Muscle layer of duodenum (tissue), 2 donors: ENCODE measurements around the gene HOXD1.

ENCODE experiments used
- H3K27ac ChIP-seq: one replicate; pipeline ENCODE4 v1.7.0; 2013; ENCODE audit warnings: mild to moderate bottlenecking, low read length
- H3K27me3 ChIP-seq: one replicate; pipeline ENCODE4 v1.7.0; 2013; ENCODE audit warnings: low read depth, mild to moderate bottlenecking, control low read depth, low read length
- H3K36me3 ChIP-seq, 2 donors: one replicate each; pipeline ENCODE4 v1.7.0; 2013; ENCODE audit warnings: low read length in 2 of 2, control low read depth in 1 of 2, mild to moderate bottlenecking in 1 of 2; ENCODE audit not compliant: insufficient read depth in 2 of 2, control insufficient read depth in 1 of 2
- H3K4me1 ChIP-seq, 2 donors: one replicate each; pipeline ENCODE4 v1.7.0; 2013; ENCODE audit warnings: low read length in 2 of 2, mild to moderate bottlenecking in 2 of 2, control low read depth in 1 of 2, moderate library complexity in 1 of 2; ENCODE audit not compliant: insufficient read depth in 2 of 2, control insufficient read depth in 1 of 2
- H3K4me3 ChIP-seq, 2 donors: one replicate each; pipeline ENCODE4 v1.7.0; 2013; ENCODE audit warnings: low read length in 2 of 2, low read depth in 1 of 2, mild to moderate bottlenecking in 1 of 2
- H3K9me3 ChIP-seq, 2 donors: one replicate each; pipeline ENCODE4 v1.7.0; 2013; ENCODE audit warnings: low read length in 2 of 2, control low read depth in 1 of 2, mild to moderate bottlenecking in 1 of 2; ENCODE audit not compliant: control insufficient read depth in 1 of 2
- donor health status: healthy.

The HOXD1 gene

DNA sequence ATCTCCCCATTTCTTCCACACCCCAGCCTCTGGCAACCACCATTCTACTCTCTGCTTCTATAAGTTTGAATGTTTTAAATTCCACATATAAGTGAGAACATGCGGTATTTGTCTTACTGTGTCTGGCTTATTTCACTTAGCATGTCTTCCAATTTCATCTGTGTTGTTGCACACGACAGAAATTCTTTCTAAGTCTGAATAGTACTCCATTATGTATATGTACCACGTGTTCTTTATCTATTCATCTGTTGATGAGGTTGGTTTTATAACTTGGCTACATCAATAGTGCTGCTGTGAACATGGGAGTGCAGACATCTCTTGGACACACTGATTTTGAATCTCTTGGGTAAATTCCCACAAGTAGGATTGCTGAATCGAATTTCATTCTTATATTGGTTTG is 49.0 kb downstream of the HOXD1 start:
- Histone ChIP-seq H3K27ac (no peak overlapping the region), H3K36me3 (no peaks in the 10 kb centered on the region), H3K27me3 (no peaks in the 10 kb centered on the region), H3K4me1 (no peaks in the 10 kb centered on the region), H3K4me3 (no peak overlapping the region), H3K9me3 (no peaks in the 10 kb centered on the region)

DNA sequence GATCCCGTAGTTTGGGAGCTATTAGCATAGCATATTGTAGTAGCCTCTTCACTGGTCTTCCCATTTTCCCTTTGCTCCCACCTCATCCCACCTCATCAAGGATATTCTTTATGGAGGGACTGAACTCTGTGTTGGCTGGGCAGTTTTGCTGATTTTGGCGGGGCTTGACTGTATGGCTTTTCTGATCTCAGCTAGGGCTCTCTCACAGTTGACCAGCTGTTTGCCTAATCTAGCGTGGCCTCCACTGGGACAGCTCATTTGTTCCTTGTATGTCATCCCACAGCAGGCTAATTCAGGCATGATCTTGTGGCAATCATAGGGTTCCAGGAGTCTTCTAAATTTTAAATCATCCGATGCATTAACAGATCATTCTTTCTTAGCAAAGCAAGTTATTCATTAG is 50.6 kb downstream of the HOXD1 start:
- no peaks in the 10 kb centered on the region for H3K9me3 ChIP-seq
- no peaks in the 10 kb centered on the region for H3K4me1 ChIP-seq
- no peak overlapping the region for H3K27ac ChIP-seq
- no peaks in the 10 kb centered on the region for H3K27me3 ChIP-seq
- no peaks in the 10 kb centered on the region for H3K36me3 ChIP-seq
- H3K4me3 ChIP-seq: no peak overlapping the region

DNA sequence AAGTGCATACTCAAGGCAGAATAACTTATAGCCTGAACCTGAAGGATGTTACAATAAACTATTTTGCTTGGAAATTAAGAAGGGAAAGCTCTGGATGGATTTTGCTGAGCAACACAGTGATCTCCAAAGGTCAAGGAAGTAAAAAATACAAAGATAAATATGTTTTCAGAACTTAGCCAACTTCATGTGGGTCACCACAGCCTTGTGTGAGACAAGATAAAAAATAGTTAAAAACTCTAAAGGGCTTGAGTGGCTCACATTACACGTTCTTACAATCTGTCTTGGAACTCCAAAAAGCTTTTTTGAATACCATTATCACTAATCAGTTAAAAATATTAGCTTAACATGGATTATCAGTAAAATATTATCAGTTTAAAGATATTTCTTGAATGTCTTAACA is 51.8 kb downstream of the HOXD1 start:
- Histone ChIP-seq H3K27ac (no peak overlapping the region), H3K27me3 (no peaks in the 10 kb centered on the region), H3K9me3 (no peaks in the 10 kb centered on the region), H3K4me3 (no peak overlapping the region), H3K4me1 (no peaks in the 10 kb centered on the region), H3K36me3 (no peaks in the 10 kb centered on the region)
